Measurements from ENCODE around the gene ASTN2.

Gene ASTN2

GRCh38 chr9:116616304-116616914, 798.4 kb downstream of the ASTN2 start:
- DNase-seq (ENCODE audit: low spot score) = no peak

DNA sequence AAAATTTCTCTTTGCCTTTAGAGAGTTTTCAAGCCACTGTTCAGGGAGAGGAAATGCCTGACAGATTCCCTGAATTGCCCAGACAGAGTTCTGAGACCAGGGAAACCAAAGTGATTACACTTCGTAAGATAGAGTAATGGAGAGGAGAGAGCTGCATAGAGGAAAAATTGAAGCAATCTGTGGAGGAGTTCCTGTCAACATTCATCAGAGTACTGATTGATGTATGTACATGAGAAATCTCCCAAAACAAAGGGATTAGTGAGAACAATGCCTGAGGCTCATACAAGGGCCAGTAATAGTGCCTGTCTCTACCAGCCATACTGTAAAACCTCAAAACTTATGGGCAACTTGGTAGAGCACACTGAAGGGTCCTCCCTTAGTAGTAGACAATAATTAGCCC, 806.8 kb downstream of the ASTN2 start:
- DNase-seq (ENCODE audit: low spot score) = no peak

- no peak for DNase-seq (ENCODE audit: low spot score)
These were observed 808.9 kb downstream of the ASTN2 start for GRCh38 chr9:116605904-116606341.

- no peak for DNase-seq (ENCODE audit: low spot score)
These were observed 809.8 kb downstream of the ASTN2 start for GRCh38 chr9:116605060-116605459.

DNA sequence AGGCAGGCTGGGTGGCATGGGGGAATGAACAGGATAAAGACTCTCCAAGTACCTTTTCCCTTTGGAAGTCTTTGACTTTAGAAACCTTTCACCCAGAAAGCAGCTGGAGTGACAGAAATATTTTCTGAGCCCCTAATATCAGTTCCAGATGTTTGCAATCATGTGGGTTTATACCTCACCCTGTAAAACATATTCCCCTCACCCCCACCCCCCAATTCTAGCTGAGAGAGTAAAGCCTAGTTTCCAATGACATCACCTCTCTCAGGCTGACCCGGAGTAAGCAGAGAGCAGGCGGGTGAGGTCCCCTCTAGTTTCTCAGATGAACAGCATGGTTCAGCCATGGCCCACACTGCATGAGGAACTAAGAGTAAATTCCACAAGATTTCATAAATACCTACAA, 810.6 kb downstream of the ASTN2 start:
- no peak for DNase-seq (ENCODE audit: low spot score)

DNA sequence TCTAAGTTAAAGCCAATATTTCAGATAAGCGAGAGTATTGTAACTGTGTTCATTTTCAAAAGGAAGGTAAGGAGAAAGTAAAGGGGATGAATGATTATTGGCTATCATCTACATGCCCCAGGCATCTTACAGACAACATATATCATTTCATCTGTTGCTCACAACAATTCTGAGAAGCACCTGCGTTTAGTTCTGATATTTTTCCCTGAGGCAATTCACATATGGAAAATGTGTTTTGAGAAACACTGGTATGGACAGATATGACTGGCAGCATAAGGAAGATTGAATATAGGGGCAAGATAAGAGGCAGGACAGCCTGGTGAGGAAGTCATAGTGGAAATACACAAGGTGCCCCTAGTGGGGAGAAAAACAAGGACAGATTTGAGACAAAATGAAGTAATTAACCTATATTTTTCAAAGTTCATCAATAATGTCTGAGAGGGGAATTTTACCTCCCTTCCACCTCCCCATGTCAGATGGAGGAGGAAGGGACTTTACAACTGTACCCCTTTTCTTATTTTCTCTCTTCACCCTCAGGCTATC, 815.4 kb downstream of the ASTN2 start:
- DNase-seq (ENCODE audit: low spot score) = no peak

DNA sequence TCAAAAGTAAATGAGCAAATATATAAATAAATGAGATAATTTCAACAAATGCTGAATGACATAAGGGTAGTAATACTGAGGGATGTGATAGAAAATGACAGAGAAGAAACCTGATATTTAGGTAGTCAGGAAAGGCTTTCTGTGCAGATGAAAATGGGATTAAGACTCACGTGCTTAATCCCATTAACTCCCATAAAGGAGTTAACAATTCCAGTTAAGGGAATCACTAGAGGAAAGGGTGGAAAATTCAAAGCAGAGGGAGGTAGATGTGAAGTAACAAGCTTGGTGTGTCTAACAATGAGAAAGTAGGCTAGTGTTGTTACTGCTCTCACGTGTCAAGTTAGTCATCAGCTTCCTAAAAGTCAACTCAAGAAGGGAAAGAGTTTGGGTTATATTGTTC, 818.2 kb downstream of the ASTN2 start:
- DNase-seq (ENCODE audit: low spot score) = no peak

- DNase-seq (ENCODE audit: low spot score) = no peak
These were observed 820.3 kb downstream of the ASTN2 start for GRCh38 chr9:116594547-116594946.

- no peak for DNase-seq (ENCODE audit: low spot score)
These were observed 821.9 kb downstream of the ASTN2 start for GRCh38 chr9:116592970-116593369.

DNA sequence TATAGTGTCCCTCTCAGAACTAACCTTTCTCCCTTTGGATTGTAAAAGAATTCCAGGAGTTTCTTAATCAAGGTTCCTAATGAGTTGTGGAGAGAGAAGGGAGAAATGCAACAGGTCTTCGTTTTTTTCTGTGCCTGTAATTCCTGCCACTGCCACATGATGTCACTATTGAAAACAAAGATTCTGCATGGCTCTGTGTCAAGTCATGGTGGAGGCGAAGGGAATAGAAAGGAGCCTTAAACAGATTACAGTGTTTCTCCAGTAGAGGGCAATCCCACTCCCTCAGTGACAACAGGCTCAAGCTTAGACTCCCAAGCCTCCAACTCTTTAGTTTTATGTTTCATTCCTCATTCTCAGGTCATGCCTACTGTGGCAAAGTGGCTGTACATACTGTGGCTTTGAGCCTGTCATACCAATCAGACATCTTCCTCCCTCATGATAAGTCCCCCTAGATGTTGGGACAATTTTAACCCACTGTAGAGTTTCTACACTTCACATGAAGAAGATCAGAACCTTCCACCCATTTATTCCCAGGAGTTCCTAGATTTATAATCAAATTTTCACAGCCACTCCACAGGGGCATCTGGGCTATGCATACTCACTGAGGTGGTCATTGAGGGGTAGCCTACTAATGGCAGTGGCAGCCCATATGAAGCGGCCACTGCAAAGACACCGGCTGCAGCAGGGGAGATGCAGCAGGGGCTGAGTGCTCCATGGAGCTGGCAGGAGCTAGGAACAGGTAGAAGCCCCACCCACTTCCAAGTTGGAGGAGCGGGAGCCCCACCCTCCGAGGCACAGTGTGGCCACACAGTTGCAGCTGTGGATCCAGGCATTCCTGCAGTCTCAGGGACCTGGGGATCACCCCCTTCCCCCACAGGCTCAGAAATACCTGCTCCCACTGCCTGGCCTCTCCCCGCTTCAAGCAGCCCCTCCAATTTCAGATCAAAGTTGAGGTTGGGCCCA, 825.2 kb downstream of the ASTN2 start:
- peak; percentile 85 for DNase-seq (ENCODE audit: low spot score)

DNA sequence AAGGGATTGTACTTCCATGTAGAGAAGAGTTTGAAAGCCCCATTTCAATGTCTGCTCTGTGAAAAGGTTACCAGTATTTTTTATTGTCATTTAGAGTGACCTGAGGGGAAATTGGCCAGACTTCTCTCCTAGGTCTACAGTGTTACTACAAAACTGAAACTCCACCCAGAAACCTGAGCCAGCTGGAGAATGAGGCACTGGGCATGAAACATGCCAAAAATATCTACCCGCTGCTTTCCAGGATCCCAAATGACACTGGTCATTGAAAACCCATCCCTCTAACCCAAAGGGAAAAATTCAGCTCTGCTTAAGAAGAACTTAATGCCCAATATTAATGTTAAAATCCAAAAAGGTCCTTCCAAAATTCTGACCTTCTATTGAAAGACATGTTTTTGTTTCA, 826.9 kb downstream of the ASTN2 start:
- no peak for DNase-seq (ENCODE audit: low spot score)

DNA sequence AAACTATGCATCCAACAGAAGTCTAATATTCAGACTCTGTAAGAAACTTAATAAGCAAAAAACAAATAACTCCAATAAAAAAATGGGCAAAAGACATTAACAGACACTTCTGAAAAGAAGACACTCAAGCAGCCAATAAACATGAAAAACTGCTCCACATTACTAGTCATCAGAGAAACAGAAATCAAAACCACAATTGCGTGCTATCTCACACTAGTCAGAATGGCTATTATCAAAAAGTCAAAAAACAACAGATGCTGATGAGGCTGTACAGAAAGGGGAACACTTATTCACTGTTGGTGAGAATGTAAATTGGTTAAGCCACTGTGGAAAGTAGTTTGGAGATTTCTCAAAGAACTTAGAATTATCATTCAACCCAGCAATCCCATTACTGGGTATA, 829.0 kb downstream of the ASTN2 start:
- DNase-seq (ENCODE audit: low spot score) = no peak

- no peak for DNase-seq (ENCODE audit: low spot score)
These were observed 829.7 kb downstream of the ASTN2 start for GRCh38 chr9:116585204-116585603.

DNA sequence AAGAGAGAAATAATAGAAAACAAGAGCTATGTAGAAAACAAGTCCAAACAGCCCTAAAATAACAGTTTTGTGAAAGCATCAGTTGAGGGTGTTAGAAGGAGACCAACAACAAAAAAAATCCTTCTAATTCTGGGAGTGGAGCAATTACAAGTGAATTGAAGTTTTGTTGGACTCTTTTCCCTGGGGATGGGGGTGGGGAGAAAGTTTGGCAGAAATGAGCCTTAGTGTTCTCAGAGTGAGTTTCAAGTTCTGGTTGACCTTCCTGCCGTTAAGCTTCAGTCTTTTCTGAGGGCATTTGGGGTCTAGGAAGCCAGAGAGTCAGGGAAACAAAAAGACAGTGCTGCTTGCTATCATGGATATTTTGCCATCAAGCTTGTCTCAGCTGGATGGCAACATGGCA, 834.0 kb downstream of the ASTN2 start:
- no peak for DNase-seq (ENCODE audit: low spot score)

DNA sequence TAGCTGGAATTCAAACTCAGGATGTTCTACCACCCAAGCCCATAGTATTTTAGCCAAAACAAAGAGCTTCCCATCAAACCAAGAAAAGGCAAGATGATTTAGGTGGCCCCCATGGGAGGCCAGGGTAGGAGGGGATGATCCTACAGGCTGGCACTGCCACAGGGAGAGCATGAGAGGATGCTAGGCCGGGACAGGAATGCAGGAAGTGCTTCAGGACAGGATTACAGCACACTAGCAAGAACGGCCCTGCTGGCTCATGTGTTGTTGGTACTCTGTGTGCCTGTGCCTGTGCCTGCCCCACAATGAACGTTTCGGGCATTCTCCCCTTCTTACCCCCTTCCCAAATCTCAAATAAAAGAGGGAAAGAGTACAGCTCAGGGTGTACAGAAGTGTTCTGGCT, 838.5 kb downstream of the ASTN2 start:
- DNase-seq (ENCODE audit: low spot score) = no peak

DNA sequence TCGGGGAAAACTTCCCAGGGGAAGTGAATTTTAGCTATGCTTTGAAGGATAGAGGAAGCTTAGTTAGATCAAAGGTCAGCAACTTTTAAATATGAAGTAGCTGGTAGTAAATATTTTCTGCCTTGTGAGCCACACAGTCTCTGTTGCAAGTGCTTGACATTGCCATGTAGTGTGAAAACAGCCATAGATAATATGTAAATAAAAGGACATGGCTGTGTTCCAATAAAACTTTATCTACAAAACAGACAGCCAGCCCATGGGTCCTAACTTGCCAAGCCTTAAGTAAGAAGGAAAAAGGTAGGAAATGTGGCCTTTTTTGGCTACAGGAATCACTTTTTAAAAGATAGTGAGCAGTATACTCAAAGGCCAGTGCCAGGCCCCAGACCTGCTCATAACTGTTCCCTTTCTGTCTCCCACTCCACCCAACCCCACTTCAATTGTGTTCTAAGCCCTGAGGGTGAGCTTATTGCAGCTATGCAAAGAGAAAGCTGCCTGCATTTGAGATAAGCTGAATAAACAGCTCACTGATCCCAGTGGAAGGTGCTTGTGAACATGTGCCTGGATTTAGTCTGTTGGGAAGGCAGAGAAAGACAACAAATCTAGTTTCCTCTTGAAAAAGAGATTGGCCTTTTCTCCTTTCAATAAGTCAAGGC, 840.7 kb downstream of the ASTN2 start:
- DNase-seq (ENCODE audit: low spot score) = no peak

DNA sequence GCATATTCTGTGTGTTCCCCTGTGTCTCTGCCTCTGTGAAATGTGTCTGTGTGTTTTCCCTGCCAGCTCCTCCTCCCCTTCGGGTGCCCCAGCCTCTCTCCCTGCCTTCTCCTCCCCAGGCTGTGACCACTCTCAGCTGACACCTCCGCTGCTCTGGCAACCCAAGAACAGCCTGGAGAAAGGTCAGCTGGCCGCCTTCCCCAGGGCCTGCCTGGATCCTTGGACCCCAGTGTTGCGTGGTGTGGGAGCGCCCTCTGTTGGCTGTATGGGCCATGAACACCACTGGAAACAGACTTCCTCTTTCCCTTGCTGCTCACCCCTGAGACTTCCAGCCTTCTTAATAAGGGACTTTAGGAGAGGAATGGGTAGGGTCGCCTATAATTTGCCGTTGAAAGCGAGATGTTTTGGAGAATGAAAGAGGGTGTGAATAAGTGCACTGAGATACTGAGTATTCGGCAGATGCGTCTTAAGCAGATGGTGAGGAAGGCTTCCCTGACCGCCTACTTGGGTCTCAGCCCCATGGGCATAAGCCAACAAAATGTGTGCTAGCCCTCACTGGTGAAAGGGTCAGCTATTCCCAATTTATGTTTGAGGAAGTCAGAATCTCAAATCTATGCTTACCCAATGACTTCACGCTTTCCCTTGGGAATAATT, 842.6 kb downstream of the ASTN2 start:
- peak; percentile 90 for DNase-seq (ENCODE audit: low spot score)

DNA sequence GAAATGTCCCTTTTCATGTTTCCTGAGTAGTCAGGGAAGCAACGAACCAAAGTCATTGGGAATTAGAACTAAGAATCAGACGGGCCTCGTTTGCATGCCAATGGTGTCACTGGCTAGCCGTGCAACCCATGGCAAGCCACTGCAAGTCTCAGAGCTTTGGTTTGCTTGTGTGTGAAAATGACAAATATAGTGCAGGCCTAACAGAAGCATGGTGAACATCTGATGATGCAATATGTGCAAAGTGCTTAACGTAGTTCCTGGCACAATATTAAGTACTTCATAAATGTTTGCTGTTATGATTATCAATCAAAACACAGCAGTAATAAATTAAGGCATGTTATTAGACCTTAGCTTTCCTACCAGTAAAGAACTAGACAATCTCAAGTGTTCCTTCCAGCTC, 845.7 kb downstream of the ASTN2 start:
- DNase-seq (ENCODE audit: low spot score) = no peak

DNA sequence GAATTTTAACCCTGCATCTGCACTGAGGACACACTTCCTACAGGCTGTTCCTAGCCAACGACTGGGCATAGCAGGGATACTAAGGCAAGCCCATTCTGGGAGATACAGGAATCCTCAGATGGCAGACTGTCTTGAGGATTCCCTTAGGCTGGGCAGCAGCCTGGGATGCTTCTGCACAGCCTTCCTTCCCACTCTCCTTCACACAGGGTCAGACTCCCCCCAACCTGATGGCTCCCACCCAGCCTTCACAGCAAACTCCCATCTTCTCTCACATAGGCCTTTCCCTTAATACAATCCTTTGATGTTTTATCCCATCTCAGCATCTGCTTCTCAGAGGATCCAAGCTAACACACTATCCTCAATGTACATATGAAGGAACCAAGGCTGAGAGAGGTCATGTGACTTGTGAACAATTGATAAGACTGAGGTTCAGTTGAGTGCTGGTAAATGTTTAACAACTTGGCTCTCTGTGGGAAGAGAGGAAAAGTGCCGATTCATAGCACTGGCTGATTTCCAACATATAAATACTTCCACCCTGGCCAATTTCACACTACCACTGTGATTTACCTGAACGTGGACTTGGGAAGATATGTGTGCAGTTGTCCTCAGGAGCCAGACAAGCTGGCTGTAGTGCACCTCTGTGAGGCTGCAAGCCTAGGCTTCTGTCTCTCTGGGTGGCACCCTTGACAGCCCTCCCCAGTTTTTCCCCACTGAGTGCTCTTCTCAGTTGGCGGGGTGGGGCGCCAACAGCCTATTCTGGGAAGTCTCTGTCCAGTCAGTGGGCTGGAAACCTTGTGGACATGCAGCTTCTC, 848.0 kb downstream of the ASTN2 start:
- DNase-seq (ENCODE audit: low spot score) = no peak

DNA sequence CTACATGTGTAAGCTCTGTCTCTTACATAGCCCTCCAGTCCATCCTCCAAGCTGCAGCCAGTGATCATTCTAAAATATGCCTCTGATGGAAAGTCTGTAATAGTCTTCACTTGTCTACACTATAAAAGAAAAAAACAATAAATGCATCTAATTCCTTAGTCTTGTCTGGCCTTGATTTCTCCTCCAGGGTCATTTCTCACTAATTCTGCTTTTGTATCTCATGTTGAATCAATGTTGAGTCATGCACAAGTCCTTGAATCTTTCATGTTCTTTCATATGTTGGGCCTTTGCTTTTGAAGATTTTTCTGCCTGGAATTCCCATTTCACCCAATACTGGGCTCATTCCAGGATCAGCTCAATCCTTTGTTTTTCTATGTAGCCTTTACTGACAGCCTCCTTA, 848.9 kb downstream of the ASTN2 start:
- no peak for DNase-seq (ENCODE audit: low spot score)

GRCh38 chr9:116564266-116564793, 850.5 kb downstream of the ASTN2 start:
- no peak for DNase-seq (ENCODE audit: low spot score)
